AG09309 (cell line): Measurements from ENCODE around the gene IAH1.
A peak's percentile ranks its signal among the peaks of the same experiment; 100 is the strongest.

ENCODE experiments used
- DNase-seq: peaks from one replicate; pipeline ENCODE4 v3.0.0-alpha.2; 2010; ENCODE audit warnings: low read depth
- H3K4me3 ChIP-seq: 2 replicates; pipeline ENCODE4 v1.5.1; 2011; ENCODE audit warnings: mild to moderate bottlenecking, low read depth, low read length, moderate library complexity; ENCODE audit not compliant: control insufficient read depth
- CTCF ChIP-seq: IDR thresholded peaks from 2 replicates; pipeline ENCODE4 v1.5.1; 2011; ENCODE audit warnings: mild to moderate bottlenecking, low read depth, low read length, inconsistent platforms; ENCODE audit not compliant: insufficient read depth, control insufficient read depth; ENCODE audit errors: missing control alignments

IAH1 gene

GRCh38 chr2:9471206-9471605 lies 3.1 kb upstream of the IAH1 start:
- no peak for TF ChIP-seq CTCF
- DNase-seq, result no peak
- no peak overlapping the region for H3K4me3 ChIP-seq

- no peak for TF ChIP-seq CTCF
- no peak overlapping the region for H3K4me3 ChIP-seq
- no peak for DNase-seq
Observed at GRCh38 chr2:9472511-9472910, 1.8 kb upstream of the IAH1 start.

- DNase-seq, result no peak
- no peak for TF ChIP-seq CTCF
- H3K4me3 ChIP-seq, result peak overlapping the region; percentile 68
Observed at GRCh38 chr2:9473308-9473984, 905 bp upstream of the IAH1 start.

GRCh38 chr2:9473985-9474360 lies 378 bp upstream of the IAH1 start:
- H3K4me3 ChIP-seq, result peak overlapping the region; percentile 68
- no peak for DNase-seq
- TF ChIP-seq CTCF, result no peak

- no peak for DNase-seq
- H3K4me3 ChIP-seq, result no peak overlapping the region
Observed at GRCh38 chr2:9477914-9478313, 3.6 kb downstream of the IAH1 start.

GRCh38 chr2:9478526-9478925 lies 4.2 kb downstream of the IAH1 start:
- no peak overlapping the region for H3K4me3 ChIP-seq
- DNase-seq, result no peak
- TF ChIP-seq CTCF, result no peak

More at GRCh38 chr2:9477914-9478313, 3.6 kb downstream of the IAH1 start:
- no peak for TF ChIP-seq CTCF

GRCh38 chr2:9480157-9480556 lies 5.8 kb downstream of the IAH1 start:
- TF ChIP-seq CTCF, result no peak
- H3K4me3 ChIP-seq, result no peak overlapping the region
- no peak for DNase-seq
